Measurements from ENCODE around the gene TMC6.

- TF ChIP-seq EP300 (IDR thresholded peaks at IDR 0.05) (no peak), POLR2A (IDR thresholded peaks at IDR 0.05) (no peak)
Observed at GRCh38 chr17:78133971-78134898, 5.7 kb upstream of the TMC6 start.
